ENCODE measurements around the gene TIAM2. TPM values are rescaled to one million over a fixed set of nuclear protein-coding genes. Genes with fewer than 3 reads are reported as not detected.

The TIAM2 gene
- total and polyA plus RNA-seq, 10 of the 15 experiments (the other 5 are each of a cell fraction or from before 2014, with no cell fraction given) = 1.1 to 10.5 (median 2.3) TPM

GRCh38 chr6:155038104-155038503 lies 43.0 kb downstream of the TIAM2 start (continued):
- TF ChIP-seq, protein P1, sequence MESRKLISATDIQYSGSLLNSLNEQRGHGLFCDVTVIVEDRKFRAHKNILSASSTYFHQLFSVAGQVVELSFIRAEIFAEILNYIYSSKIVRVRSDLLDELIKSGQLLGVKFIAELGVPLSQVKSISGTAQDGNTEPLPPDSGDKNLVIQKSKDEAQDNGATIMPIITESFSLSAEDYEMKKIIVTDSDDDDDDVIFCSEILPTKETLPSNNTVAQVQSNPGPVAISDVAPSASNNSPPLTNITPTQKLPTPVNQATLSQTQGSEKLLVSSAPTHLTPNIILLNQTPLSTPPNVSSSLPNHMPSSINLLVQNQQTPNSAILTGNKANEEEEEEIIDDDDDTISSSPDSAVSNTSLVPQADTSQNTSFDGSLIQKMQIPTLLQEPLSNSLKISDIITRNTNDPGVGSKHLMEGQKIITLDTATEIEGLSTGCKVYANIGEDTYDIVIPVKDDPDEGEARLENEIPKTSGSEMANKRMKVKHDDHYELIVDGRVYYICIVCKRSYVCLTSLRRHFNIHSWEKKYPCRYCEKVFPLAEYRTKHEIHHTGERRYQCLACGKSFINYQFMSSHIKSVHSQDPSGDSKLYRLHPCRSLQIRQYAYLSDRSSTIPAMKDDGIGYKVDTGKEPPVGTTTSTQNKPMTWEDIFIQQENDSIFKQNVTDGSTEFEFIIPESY (IDR thresholded peaks at IDR 0.05) = no peak
- TF ChIP-seq RELA (IDR thresholded peaks at IDR 0.05; ENCODE audit: borderline replicate concordance, partially characterized antibody) (no peak), KAT2A (conservative IDR thresholded peaks at IDR 0.05; ENCODE audit: control insufficient read depth, low read depth, low read length) (no peak)

- H2AFZ ChIP-seq (ENCODE audit: control insufficient read depth, low read depth, low read length) = no peak overlapping the region
These were observed 43.4 kb downstream of the TIAM2 start for GRCh38 chr6:155038527-155038926.

More at GRCh38 chr6:155038527-155038926, 43.4 kb downstream of the TIAM2 start:
- Histone ChIP-seq H3K9me3 (replicated peaks; ENCODE audit: control insufficient read depth, insufficient read depth, low read length) (no peaks in the 10 kb centered on the region), H3K4me2 (ENCODE audit: control insufficient read depth, insufficient read depth) (no peak overlapping the region), H3K27me3 (replicated peaks in 1 of 2; ENCODE audit: control insufficient read depth in 2 of 2, insufficient read depth in 2 of 2, low read length in 1 of 2) (no peaks in the 10 kb centered on the region), H3K79me2 (ENCODE audit: control insufficient read depth, insufficient read depth, low read length) (no peaks in the 10 kb centered on the region), H3K9ac (ENCODE audit: control insufficient read depth, insufficient read depth, low read length) (no peak overlapping the region), H4K20me1 (ENCODE audit: control insufficient read depth, insufficient read depth) (no peaks in the 10 kb centered on the region), H3K36me3 (ENCODE audit: control insufficient read depth in 2 of 2, insufficient read depth in 2 of 2, low read length in 1 of 2) (no peaks in the 10 kb centered on the region), H3K4me3 (no peak overlapping the region), H3K27ac (ENCODE audit: control insufficient read depth, insufficient read depth) (no peak overlapping the region), H3K4me1 (ENCODE audit: control insufficient read depth, insufficient read depth, low read length) (no peaks in the 10 kb centered on the region)
- RAD21 ChIA-PET (ENCODE audit: unreplicated experiment) = no interaction called here
- BruUV-seq (replicated peaks) = no TSS peak
- 21% methylated on average over 2 of the region's 2 CpGs for WGBS (ENCODE audit: insufficient coverage, insufficient replicate concordance, low lambda C conversion rate, missing lambda C conversion rate)
- DNase-seq (ENCODE audit: low read depth, low spot score) (no peak), FAIRE-seq (no peak), ATAC-seq (no peak)
- SMC1A ChIA-PET (ENCODE audit: uncharacterized antibody, unreplicated experiment) = no interaction called here
- intact Hi-C loops (cut with micrococcal nuclease; ENCODE audit: unreplicated experiment) (no loop called here), in situ Hi-C loops (cut with MboI) (no loop called here)
- CTCF ChIA-PET = interaction anchor here (0.6 kb wide), 1 partner anchor 23 kb away, joined by 5 read pairs; no protein-coding TSS in a partner anchor
- TF ChIP-seq CHD1 (IDR thresholded peaks at IDR 0.05; ENCODE audit: low read depth, low read length) = no peak
- no peak for TF ChIP-seq DPF2 (IDR thresholded peaks at IDR 0.05)
- POLR2A ChIA-PET = no interaction called here

All from GM12878 (cell line).